GM21825 (cell line): ENCODE results near the gene MCTP1.
"Not testable (repeated sequence)": the region's sequence is repeated elsewhere in the genome, so short reads cannot be mapped to it uniquely, and the experiment has no call there.

Experiments
- ATAC-seq: cut with Tn5 transposase; IDR thresholded peaks from one replicate; pipeline ENCODE4 v1.9.1; 2021; ENCODE audit warnings: mild to moderate bottlenecking, moderate library complexity; ENCODE audit not compliant: unreplicated experiment

Gene MCTP1

GRCh38 chr5:95035891-95036685, 248.8 kb downstream of the MCTP1 start:
- ATAC-seq, result no peak

GRCh38 chr5:95032801-95033200, 252.1 kb downstream of the MCTP1 start:
- ATAC-seq, result no peak

GRCh38 chr5:95029569-95030366, 255.1 kb downstream of the MCTP1 start:
- peak; percentile 39 for ATAC-seq

- ATAC-seq, result peak; percentile 38
These were observed 257.1 kb downstream of the MCTP1 start for GRCh38 chr5:95027775-95028174.

- peak; percentile 41 for ATAC-seq
These were observed 257.7 kb downstream of the MCTP1 start for GRCh38 chr5:95027151-95027721.

GRCh38 chr5:95026718-95027117, 258.2 kb downstream of the MCTP1 start:
- ATAC-seq, result no peak

GRCh38 chr5:95022967-95023695, 261.8 kb downstream of the MCTP1 start:
- peak; percentile 70 for ATAC-seq

- no peak for ATAC-seq
These were observed 264.5 kb downstream of the MCTP1 start for GRCh38 chr5:95020345-95020744.

- no peak for ATAC-seq
These were observed 265.9 kb downstream of the MCTP1 start for GRCh38 chr5:95018946-95019345.

- ATAC-seq, result no peak
These were observed 266.4 kb downstream of the MCTP1 start for GRCh38 chr5:95018511-95018910.

- ATAC-seq, result no peak
These were observed 275.1 kb downstream of the MCTP1 start for GRCh38 chr5:95009812-95010211.

GRCh38 chr5:95007921-95008597, 276.8 kb downstream of the MCTP1 start:
- peak; percentile 75 for ATAC-seq

GRCh38 chr5:95005811-95006210, 279.1 kb downstream of the MCTP1 start:
- no peak for ATAC-seq

- no peak for ATAC-seq
These were observed 286.2 kb downstream of the MCTP1 start for GRCh38 chr5:94998670-94999069.

GRCh38 chr5:94994537-94994936, 290.4 kb downstream of the MCTP1 start:
- ATAC-seq, result not testable (repeated sequence)

- no peak for ATAC-seq
These were observed 291.4 kb downstream of the MCTP1 start for GRCh38 chr5:94993491-94993890.

- ATAC-seq, result no peak
These were observed 292.6 kb downstream of the MCTP1 start for GRCh38 chr5:94992325-94992724.

GRCh38 chr5:94983861-94984535, 300.9 kb downstream of the MCTP1 start:
- no peak for ATAC-seq

- no peak for ATAC-seq
These were observed 307.5 kb downstream of the MCTP1 start for GRCh38 chr5:94977437-94977836.

GRCh38 chr5:94976853-94977252, 308.0 kb downstream of the MCTP1 start:
- no peak for ATAC-seq
